Measurements from ENCODE around the gene RNF40. TPM values are rescaled to one million over a fixed set of nuclear protein-coding genes. Genes with fewer than 3 reads are reported as not detected.

The RNF40 gene
- total RNA-seq, 4 donors from 2014 or later: 20.5 to 130 (median 86.0) TPM

- no peak for DNase-seq
- Histone ChIP-seq H3K4me3 (no peak overlapping the region), H3K9me3 (no peaks in the 10 kb centered on the region), H3K27ac (peak overlapping the region in 1 of 2 donors; percentile 47), H3K4me1 (peaks cover 0 to 6% of the 10 kb centered on the region in 2 donors), H3K36me3 (no peaks in the 10 kb centered on the region), H3K27me3 (no peaks in the 10 kb centered on the region)
- intact Hi-C loops (cut with DNase I; ENCODE audit: low total_unique reads): no loop called here
- no peak for TF ChIP-seq POLR2A (IDR thresholded peaks at IDR 0.05)
- TF ChIP-seq, protein P1, sequence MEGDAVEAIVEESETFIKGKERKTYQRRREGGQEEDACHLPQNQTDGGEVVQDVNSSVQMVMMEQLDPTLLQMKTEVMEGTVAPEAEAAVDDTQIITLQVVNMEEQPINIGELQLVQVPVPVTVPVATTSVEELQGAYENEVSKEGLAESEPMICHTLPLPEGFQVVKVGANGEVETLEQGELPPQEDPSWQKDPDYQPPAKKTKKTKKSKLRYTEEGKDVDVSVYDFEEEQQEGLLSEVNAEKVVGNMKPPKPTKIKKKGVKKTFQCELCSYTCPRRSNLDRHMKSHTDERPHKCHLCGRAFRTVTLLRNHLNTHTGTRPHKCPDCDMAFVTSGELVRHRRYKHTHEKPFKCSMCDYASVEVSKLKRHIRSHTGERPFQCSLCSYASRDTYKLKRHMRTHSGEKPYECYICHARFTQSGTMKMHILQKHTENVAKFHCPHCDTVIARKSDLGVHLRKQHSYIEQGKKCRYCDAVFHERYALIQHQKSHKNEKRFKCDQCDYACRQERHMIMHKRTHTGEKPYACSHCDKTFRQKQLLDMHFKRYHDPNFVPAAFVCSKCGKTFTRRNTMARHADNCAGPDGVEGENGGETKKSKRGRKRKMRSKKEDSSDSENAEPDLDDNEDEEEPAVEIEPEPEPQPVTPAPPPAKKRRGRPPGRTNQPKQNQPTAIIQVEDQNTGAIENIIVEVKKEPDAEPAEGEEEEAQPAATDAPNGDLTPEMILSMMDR (IDR thresholded peaks at IDR 0.05): no peak
These were observed 20.6 kb upstream of the RNF40 start for GRCh38 chr16:30741461-30741914.

DNA sequence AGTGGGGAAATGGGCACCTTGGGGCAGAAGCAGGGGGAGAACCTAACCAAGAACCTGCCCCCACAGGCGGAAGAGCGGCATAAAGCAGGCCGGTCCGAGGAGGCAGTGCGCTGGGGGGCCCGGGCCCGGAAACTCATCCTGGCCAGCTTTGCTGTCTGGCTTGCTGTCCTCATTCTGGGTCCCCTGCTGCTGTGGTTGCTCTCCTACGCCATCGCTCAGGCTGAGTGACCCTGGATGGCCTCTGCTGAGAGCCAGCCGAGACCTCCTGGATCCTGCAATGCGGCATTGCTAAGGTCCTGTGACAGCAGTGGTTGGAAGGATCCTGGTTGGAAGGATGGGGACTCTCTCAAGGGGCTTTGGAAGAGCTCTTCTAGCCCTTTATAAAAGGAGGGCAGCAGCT is 18.4 kb upstream of the RNF40 start:
- no peak for TF ChIP-seq POLR2A (IDR thresholded peaks at IDR 0.05)
- TF ChIP-seq, protein P1 (IDR thresholded peaks at IDR 0.05): no peak
- Histone ChIP-seq H3K4me3 (no peak overlapping the region), H3K9me3 (no peaks in the 10 kb centered on the region), H3K27me3 (no peaks in the 10 kb centered on the region), H3K27ac (peak overlapping the region; percentile 52 to 65), H3K36me3 (no peaks in the 10 kb centered on the region), H3K4me1 (peaks cover 4 to 6% of the 10 kb centered on the region in 2 donors)
- DNase-seq: peak in 1 of 2 donors; percentile 50
- intact Hi-C loops (cut with DNase I; ENCODE audit: low total_unique reads): no loop called here

DNA sequence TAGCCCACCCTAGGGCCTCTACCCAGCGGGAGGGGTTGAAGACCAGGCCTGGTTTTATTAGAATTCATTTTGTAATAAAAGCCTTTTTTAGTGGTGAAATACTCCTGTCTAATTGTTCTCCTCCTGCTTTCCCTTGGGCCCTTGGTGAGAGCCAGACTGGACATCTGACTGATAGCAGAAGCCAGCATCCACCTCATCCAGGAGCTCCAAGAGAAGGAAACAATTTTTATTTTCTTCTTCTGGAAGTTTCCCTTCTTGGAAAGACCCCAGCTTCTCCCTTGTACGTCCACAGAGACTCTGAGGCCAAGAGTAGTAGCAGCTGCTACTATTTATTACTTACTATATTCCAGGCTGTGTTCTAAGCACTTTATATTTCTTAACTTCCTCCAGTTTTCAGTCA is 17.9 kb upstream of the RNF40 start:
- Histone ChIP-seq H3K27ac (peak overlapping the region; percentile 52 to 65), H3K9me3 (no peaks in the 10 kb centered on the region), H3K27me3 (no peaks in the 10 kb centered on the region), H3K4me1 (peaks cover 5 to 6% of the 10 kb centered on the region in 2 donors), H3K4me3 (no peak overlapping the region), H3K36me3 (no peaks in the 10 kb centered on the region)
- peak in 1 of 2 donors; percentile 61 for DNase-seq
- intact Hi-C loops (cut with DNase I; ENCODE audit: low total_unique reads): no loop called here
- TF ChIP-seq POLR2A (IDR thresholded peaks at IDR 0.05): no peak

DNA sequence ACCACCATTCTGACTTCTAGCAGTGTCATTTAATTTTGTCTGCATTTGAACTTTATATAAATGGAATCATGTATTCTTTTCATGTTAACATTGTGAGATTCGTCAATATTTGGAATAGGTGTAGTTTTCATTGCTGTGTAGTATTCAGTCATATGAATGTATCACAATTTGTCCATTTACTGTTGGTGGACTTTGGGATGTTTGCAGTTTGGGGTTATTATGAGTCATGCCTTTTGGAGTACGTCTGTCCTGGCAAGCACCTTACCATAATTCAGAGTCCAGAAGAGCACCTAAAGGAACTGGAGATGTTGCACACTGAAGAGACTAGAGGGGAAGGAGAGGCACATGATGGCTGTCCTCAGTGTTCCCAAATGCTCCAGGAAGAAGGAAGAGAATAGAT is 17.0 kb upstream of the RNF40 start:
- H3K27ac ChIP-seq: peak overlapping the region in 1 of 2 donors; percentile 53

GRCh38 chr16:30746638-30747175 is 15.4 kb upstream of the RNF40 start:
- Histone ChIP-seq H3K9me3 (no peaks in the 10 kb centered on the region), H3K4me3 (no peak overlapping the region), H3K4me1 (peaks cover 0 to 9% of the 10 kb centered on the region in 2 donors), H3K36me3 (no peaks in the 10 kb centered on the region), H3K27ac (peak overlapping the region; percentile 67 to 85), H3K27me3 (no peaks in the 10 kb centered on the region)
- DNase-seq: no peak
- intact Hi-C loops (cut with DNase I; ENCODE audit: low total_unique reads): no loop called here
- TF ChIP-seq POLR2A (IDR thresholded peaks at IDR 0.05): no peak
- TF ChIP-seq, protein P1 (IDR thresholded peaks at IDR 0.05): no peak

More for the DNA sequence above, 17.0 kb upstream of the RNF40 start:
- TF ChIP-seq, protein P1 (IDR thresholded peaks at IDR 0.05): no peak
- TF ChIP-seq POLR2A (IDR thresholded peaks at IDR 0.05): no peak
- intact Hi-C loops (cut with DNase I; ENCODE audit: low total_unique reads): no loop called here
- no peak for DNase-seq
- H3K4me3 ChIP-seq: no peak overlapping the region
- no peaks in the 10 kb centered on the region for H3K9me3 ChIP-seq
- no peaks in the 10 kb centered on the region for H3K27me3 ChIP-seq
- peaks cover 6 to 9% of the 10 kb centered on the region in 2 donors for H3K4me1 ChIP-seq
- H3K36me3 ChIP-seq: no peaks in the 10 kb centered on the region
